GM12875 (cell line): ENCODE results near the gene GLOD5.

Experiments used
- H3K4me3 ChIP-seq: one replicate; pipeline ENCODE4 v1.5.1; 2011; ENCODE audit warnings: low read depth, low read length, control low read depth
- CTCF ChIP-seq: IDR thresholded peaks from 2 replicates; pipeline ENCODE4 v1.5.1; 2011; ENCODE audit warnings: low read depth, mild to moderate bottlenecking, control low read depth, inconsistent platforms, low read length, moderate library complexity, borderline replicate concordance; ENCODE audit not compliant: insufficient read depth

Gene GLOD5

GRCh38 chrX:48793935-48794334, 32.4 kb downstream of the GLOD5 start:
- no peak overlapping the region for H3K4me3 ChIP-seq
- no peak for TF ChIP-seq CTCF

GRCh38 chrX:48794340-48794910, 32.9 kb downstream of the GLOD5 start:
- TF ChIP-seq CTCF, result no peak
- H3K4me3 ChIP-seq, result no peak overlapping the region

- no peak for TF ChIP-seq CTCF
- H3K4me3 ChIP-seq, result no peak overlapping the region
These were observed 33.5 kb downstream of the GLOD5 start for GRCh38 chrX:48794911-48795515.

GRCh38 chrX:48798318-48798717, 36.8 kb downstream of the GLOD5 start:
- H3K4me3 ChIP-seq, result no peak overlapping the region
- TF ChIP-seq CTCF, result no peak

- peak overlapping the region; percentile 54 for H3K4me3 ChIP-seq
- TF ChIP-seq CTCF, result no peak
These were observed 39.2 kb downstream of the GLOD5 start for GRCh38 chrX:48800574-48801279.

GRCh38 chrX:48801280-48802088, 39.9 kb downstream of the GLOD5 start, which contains the start of gene HDAC6:
Gene HDAC6 (plus strand): TSS chrX:48802067. CDS start chrX:48802693, 626 bp downstream.
- peak within 1 kb of the TSS; percentile 68 for H3K4me3 ChIP-seq
- no peak for TF ChIP-seq CTCF
